Measurements from ENCODE around the gene USP17L17.
"Not testable (repeated sequence)": the region's sequence is repeated elsewhere in the genome, so short reads cannot be mapped to it uniquely, and the experiment has no call there.

DNA sequence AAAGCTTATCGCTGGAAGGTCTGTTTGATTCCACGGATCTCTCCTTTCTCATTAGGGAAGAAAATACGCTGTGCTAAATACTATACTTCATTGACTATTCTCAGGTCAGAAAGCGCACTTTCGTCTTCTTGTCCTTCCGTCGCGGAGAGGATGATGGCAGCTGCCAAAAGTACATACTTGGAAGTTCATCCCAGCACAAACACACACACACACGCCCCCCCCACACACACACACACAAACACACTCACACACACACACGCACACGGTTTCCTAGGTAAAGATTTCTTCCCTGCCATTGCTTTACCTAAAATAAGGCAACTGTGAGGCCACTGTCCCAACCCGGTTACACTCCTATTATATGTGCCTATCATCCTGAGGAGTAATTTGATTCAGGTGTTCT is 5.2 kb upstream of the USP17L17 start:
- not testable (repeated sequence) for TF ChIP-seq POLR2A (IDR thresholded peaks at IDR 0.05; ENCODE audit: low read depth)
- TF ChIP-seq, protein P1, sequence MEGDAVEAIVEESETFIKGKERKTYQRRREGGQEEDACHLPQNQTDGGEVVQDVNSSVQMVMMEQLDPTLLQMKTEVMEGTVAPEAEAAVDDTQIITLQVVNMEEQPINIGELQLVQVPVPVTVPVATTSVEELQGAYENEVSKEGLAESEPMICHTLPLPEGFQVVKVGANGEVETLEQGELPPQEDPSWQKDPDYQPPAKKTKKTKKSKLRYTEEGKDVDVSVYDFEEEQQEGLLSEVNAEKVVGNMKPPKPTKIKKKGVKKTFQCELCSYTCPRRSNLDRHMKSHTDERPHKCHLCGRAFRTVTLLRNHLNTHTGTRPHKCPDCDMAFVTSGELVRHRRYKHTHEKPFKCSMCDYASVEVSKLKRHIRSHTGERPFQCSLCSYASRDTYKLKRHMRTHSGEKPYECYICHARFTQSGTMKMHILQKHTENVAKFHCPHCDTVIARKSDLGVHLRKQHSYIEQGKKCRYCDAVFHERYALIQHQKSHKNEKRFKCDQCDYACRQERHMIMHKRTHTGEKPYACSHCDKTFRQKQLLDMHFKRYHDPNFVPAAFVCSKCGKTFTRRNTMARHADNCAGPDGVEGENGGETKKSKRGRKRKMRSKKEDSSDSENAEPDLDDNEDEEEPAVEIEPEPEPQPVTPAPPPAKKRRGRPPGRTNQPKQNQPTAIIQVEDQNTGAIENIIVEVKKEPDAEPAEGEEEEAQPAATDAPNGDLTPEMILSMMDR (IDR thresholded peaks at IDR 0.05), result not testable (repeated sequence)
